Activated B cell treated with CpG ODN at 0.5 μM for 24 hours (primary cell): Measurements from ENCODE around the gene GSK3A. TPM values are rescaled to one million over a fixed set of nuclear protein-coding genes. Genes with fewer than 3 reads are reported as not detected.

Source experiments
- ATAC-seq: fragments of 200-7000 bp; cut with Tn5 transposase; one replicate; pipeline ENCODE4 v1.10.0; 2021; ENCODE audit warnings: low read depth, mild to moderate bottlenecking, moderate library complexity
- CTCF ChIA-PET: fragments of 350-600 bp; sonication (Branson Sonifier 250); formaldehyde crosslinking; loops from one replicate; lab custom pipeline; 2021; ENCODE audit warnings: antibody characterized with exemption; lab: Charles Lee
- POLR2A ChIA-PET: fragments of 350-600 bp; sonication (Branson Sonifier 250); formaldehyde crosslinking; loops from one replicate; lab custom pipeline; 2021; ENCODE audit warnings: antibody characterized with exemption; lab: Charles Lee
- DNase-seq: peaks from one replicate; pipeline ENCODE4 v3.0.0; 2022
- H3K27ac Mint-ChIP-seq: one replicate; pipeline ENCODE4 v1.8.0; 2020; ENCODE audit warnings: mixed read lengths
- H3K27me3 Mint-ChIP-seq: one replicate; pipeline ENCODE4 v1.8.0; 2021; ENCODE audit warnings: mixed read lengths
- H3K36me3 Mint-ChIP-seq: one replicate; pipeline ENCODE4 v1.8.0; 2021; ENCODE audit warnings: low read depth, mixed read lengths
- H3K4me1 Mint-ChIP-seq: one replicate; pipeline ENCODE4 v1.8.0; 2021; ENCODE audit warnings: mixed read lengths
- H3K4me3 Mint-ChIP-seq: one replicate; pipeline ENCODE4 v1.8.0; 2020; ENCODE audit warnings: mild to moderate bottlenecking, mixed read lengths
- H3K9me3 Mint-ChIP-seq: one replicate; pipeline ENCODE4 v1.8.0; 2020; ENCODE audit warnings: mixed read lengths
- CTCF ChIP-seq: fragments of 200-600 bp; IDR thresholded peaks from one replicate; pipeline ENCODE4 v1.8.0; 2022; ENCODE audit warnings: antibody characterized with exemption, mild to moderate bottlenecking
- intact Hi-C: fragments of 100-400 bp; cut with micrococcal nuclease; formaldehyde crosslinking; loops from one replicate; pipeline ENCODE4 v1.15.1; 2024
- total RNA-seq: library from RNA; stranded (reverse); gene quantifications from 2 replicates; pipeline ENCODE4 v1.2.3, GENCODE V29; 2022

The GSK3A gene
- total RNA-seq, 1 donor from 2014 or later, result 38.6 TPM

GRCh38 chr19:42248270-42249148, 6.1 kb upstream of the GSK3A start:
- Mint-ChIP-seq H3K4me3 (no peak overlapping the region), H3K36me3 (peaks cover 17% of the 10 kb centered on the region), H3K27me3 (no peaks in the 10 kb centered on the region), H3K27ac (no peak overlapping the region), H3K4me1 (peaks cover 43% of the 10 kb centered on the region), H3K9me3 (no peaks in the 10 kb centered on the region)
- ChIA-PET CTCF (no interaction called here), POLR2A (interaction anchor here (0.7 to 7.2 kb wide), 5 partner anchors 21 to 135 kb away, joined by 3 to 68 read pairs (median 4); partner anchors contain the start of gene CIC)
- no peak for TF ChIP-seq CTCF
- DNase-seq (no peak), ATAC-seq (no peak)
- intact Hi-C loops, result no loop called here

DNA sequence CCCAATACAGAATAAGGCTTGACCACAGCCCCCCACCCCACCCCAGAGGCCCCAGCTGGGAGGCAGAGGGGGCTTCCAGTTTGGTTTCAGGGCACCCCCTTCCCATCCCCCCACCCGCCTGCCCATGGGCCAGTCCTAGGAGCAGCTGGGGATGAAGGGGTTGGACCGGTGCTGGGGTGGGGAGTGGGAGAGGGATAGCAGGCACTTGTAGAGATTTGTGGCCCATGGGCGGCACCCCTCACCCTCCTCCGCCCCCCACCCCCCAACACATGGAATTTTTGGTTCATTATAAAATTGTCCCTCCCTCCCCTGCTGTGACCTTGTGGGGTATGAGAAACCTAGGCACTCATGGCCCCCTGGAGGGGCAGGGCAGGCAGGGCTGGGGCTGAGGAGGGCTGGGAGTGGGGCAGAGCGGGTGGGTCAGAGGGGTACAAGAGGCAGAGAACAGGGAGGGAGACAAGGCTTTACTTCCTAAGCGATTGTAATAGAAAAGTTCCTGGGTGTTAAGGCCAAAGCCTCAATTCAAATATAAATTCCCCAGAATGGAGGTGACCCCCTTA, 5.3 kb upstream of the GSK3A start:
- no peak for TF ChIP-seq CTCF
- intact Hi-C loops, result no loop called here
- Mint-ChIP-seq H3K36me3 (peaks cover 21% of the 10 kb centered on the region), H3K27ac (no peak overlapping the region), H3K4me1 (peaks cover 46% of the 10 kb centered on the region), H3K27me3 (no peaks in the 10 kb centered on the region), H3K4me3 (no peak overlapping the region), H3K9me3 (no peaks in the 10 kb centered on the region)
- CTCF ChIA-PET, result interaction anchor here (1.3 to 1.4 kb wide), 2 partner anchors 49 to 115 kb away, joined by 4 to 5 read pairs; partner anchors contain the start of gene POU2F2
- POLR2A ChIA-PET, result interaction anchor here (0.7 to 7.2 kb wide), 4 partner anchors 8 to 134 kb away, joined by 3 to 68 read pairs (median 4); partner anchors contain the start of gene ERF
- no peak for ATAC-seq
- DNase-seq, result no peak

DNA sequence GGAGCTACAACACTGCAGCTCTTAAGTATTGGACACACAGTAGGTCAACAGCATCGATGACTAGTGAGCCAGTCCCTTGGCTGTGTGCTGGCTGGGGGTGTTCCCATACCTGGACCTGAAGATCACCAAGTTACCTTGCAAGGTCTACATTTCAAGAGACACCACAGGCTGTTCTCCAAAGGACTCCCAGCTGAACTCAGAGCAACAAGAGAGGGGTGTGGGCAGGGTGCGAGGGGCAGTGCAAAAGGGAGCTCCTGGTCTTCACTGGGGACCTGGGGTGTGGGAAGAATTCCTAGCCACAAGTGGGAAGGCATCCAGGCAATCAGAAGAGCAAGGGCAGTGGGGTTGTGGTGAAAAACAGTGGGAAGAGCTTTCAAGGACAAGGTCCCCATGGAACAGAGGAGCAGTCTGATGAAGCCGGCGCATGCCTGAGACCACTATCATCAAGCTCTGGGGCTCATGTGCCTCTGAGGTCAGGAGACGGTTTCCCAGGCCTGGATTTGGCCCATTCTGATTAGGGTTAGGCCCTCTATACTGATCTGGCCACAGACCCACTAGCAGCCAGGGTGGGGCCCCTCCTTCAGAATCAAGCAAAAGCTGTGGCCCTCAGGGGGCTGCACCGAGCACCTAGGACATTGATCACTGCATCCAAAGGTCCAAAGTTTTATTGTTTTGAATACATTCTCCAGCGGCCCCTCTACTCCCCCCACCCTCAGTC, 4.7 kb upstream of the GSK3A start:
- H3K4me1 Mint-ChIP-seq, result peaks cover 41% of the 10 kb centered on the region
- POLR2A ChIA-PET, result interaction anchor here (0.6 to 7.2 kb wide), 3 partner anchors 8 to 34 kb away, joined by 5 to 68 read pairs (median 8); partner anchors contain the start of gene ERF
- no peak overlapping the region for H3K4me3 Mint-ChIP-seq
- ATAC-seq (no peak), DNase-seq (no peak)
- no peaks in the 10 kb centered on the region for H3K9me3 Mint-ChIP-seq
- H3K27ac Mint-ChIP-seq, result peak overlapping the region; percentile 68
- no peak for TF ChIP-seq CTCF
- intact Hi-C loops, result no loop called here
- H3K27me3 Mint-ChIP-seq, result no peaks in the 10 kb centered on the region
- CTCF ChIA-PET, result interaction anchor here (1.3 to 3.0 kb wide), 3 partner anchors 32 to 114 kb away, joined by 4 to 29 read pairs (median 5); partner anchors contain the start of gene POU2F2
- H3K36me3 Mint-ChIP-seq, result peaks cover 24% of the 10 kb centered on the region

- Mint-ChIP-seq H3K27me3 (no peaks in the 10 kb centered on the region), H3K4me1 (peaks cover 39% of the 10 kb centered on the region), H3K27ac (no peak overlapping the region), H3K9me3 (no peaks in the 10 kb centered on the region), H3K4me3 (no peak overlapping the region), H3K36me3 (peaks cover 28% of the 10 kb centered on the region)
- DNase-seq (no peak), ATAC-seq (no peak)
- intact Hi-C loops, result no loop called here
- TF ChIP-seq CTCF, result no peak
- ChIA-PET POLR2A (interaction anchor here (0.6 to 7.2 kb wide), 4 partner anchors 9 to 34 kb away, joined by 4 to 68 read pairs (median 6); partner anchors contain the start of gene ERF), CTCF (interaction anchor here (1.3 to 3.0 kb wide), 3 partner anchors 33 to 113 kb away, joined by 4 to 29 read pairs (median 5); partner anchors contain the start of gene POU2F2)
Observed at GRCh38 chr19:42246143-42246921, 3.9 kb upstream of the GSK3A start.
